Measurements from ENCODE around the gene MCU. TPM values are rescaled to one million over a fixed set of nuclear protein-coding genes. Genes with fewer than 3 reads are reported as not detected.
"Not testable (repeated sequence)": the region's sequence is repeated elsewhere in the genome, so short reads cannot be mapped to it uniquely, and the experiment has no call there.

Gene MCU
- total RNA-seq, 1 experiment from 2014 or later: 26.8 TPM

- Histone ChIP-seq H3K9me2 (ENCODE audit: insufficient read depth) (no peaks in the 10 kb centered on the region), H3K79me2 (ENCODE audit: insufficient read depth, low read length) (peaks cover 32% of the 10 kb centered on the region), H3K9me3 (ENCODE audit: control insufficient read depth in 1 of 2, insufficient read depth in 1 of 2, low read depth in 1 of 2, low read length in 2 of 2) (no peaks in the 10 kb centered on the region), H3K9ac (ENCODE audit: low read length) (no peak overlapping the region), H3K4me1 (ENCODE audit: control insufficient read depth in 1 of 2, insufficient read depth in 2 of 2, low read length in 2 of 2) (peaks cover 0 to 10% of the 10 kb centered on the region in 2 experiments; a peak in 3 of 4 replicates), H3K27me3 (ENCODE audit: insufficient read depth, low read length) (no peaks in the 10 kb centered on the region), H4K20me1 (ENCODE audit: insufficient read depth) (0 out of 2 replicates have a peak, but pooled peaks cover 3% of the 10 kb centered on the region), H3K4me2 (ENCODE audit: low read length) (no peak overlapping the region), H3K36me3 (ENCODE audit: control insufficient read depth in 1 of 2, insufficient read depth in 2 of 2, low read length in 2 of 2) (no peaks in the 10 kb centered on the region), H3K4me3 (replicated peaks in 1 of 2; ENCODE audit: low read depth in 1 of 2, low read length in 2 of 2) (no peak overlapping the region), H2AFZ (ENCODE audit: low read depth, low read length, poor library complexity, severe bottlenecking) (no peak overlapping the region), H3K27ac (ENCODE audit: low read depth, low read length) (no peak overlapping the region)
- no TSS peak for BruUV-seq (replicated peaks)
- intact Hi-C loops (cut with micrococcal nuclease): no loop called here
- RAD21 ChIA-PET (ENCODE audit: low non-redundant PET in 1 of 2, low total read pairs in 2 of 2, uncharacterized antibody in 2 of 2, unreplicated experiment in 2 of 2): no interaction called here
- no peak for ATAC-seq
- no peak for DNase-seq (ENCODE audit: low read depth, low spot score)
- CTCF ChIA-PET: no interaction called here
- TF ChIP-seq SRF (IDR thresholded peaks at IDR 0.05; ENCODE audit: low read depth): no peak
- TF ChIP-seq POLR2AphosphoS5 (IDR thresholded peaks at IDR 0.05; ENCODE audit: low read depth, low read length): no peak
- no peak for TF ChIP-seq RAD21 (IDR thresholded peaks at IDR 0.05; ENCODE audit: low read depth)
- TF ChIP-seq MAX (IDR thresholded peaks at IDR 0.05): no peak
- no peak for TF ChIP-seq SP1 (IDR thresholded peaks at IDR 0.05; ENCODE audit: low read depth)
- no peak for TF ChIP-seq ATF3 (IDR thresholded peaks at IDR 0.05)
- POLR2A ChIA-PET: no interaction called here
Observed at GRCh38 chr10:72736828-72737220, 44.9 kb downstream of the MCU start.

GRCh38 chr10:72737357-72737756 is 45.4 kb downstream of the MCU start:
- H3K36me3 ChIP-seq (ENCODE audit: control insufficient read depth in 1 of 2, insufficient read depth in 2 of 2, low read length in 2 of 2); POLR2A ChIA-PET; H3K9ac ChIP-seq (ENCODE audit: low read length); H3K4me2 ChIP-seq (ENCODE audit: low read length); RAD21 ChIA-PET (ENCODE audit: low non-redundant PET in 1 of 2, low total read pairs in 2 of 2, uncharacterized antibody in 2 of 2, unreplicated experiment in 2 of 2); H3K27me3 ChIP-seq (ENCODE audit: insufficient read depth, low read length); H3K4me3 ChIP-seq (replicated peaks in 1 of 2; ENCODE audit: low read depth in 1 of 2, low read length in 2 of 2); H3K4me1 ChIP-seq (ENCODE audit: control insufficient read depth in 1 of 2, insufficient read depth in 2 of 2, low read length in 2 of 2); H3K9me2 ChIP-seq (ENCODE audit: insufficient read depth); ATAC-seq; H3K9me3 ChIP-seq (ENCODE audit: control insufficient read depth in 1 of 2, insufficient read depth in 1 of 2, low read depth in 1 of 2, low read length in 2 of 2); H4K20me1 ChIP-seq (ENCODE audit: insufficient read depth); H2AFZ ChIP-seq (ENCODE audit: low read depth, low read length, poor library complexity, severe bottlenecking); H3K27ac ChIP-seq (ENCODE audit: low read depth, low read length); intact Hi-C loops (cut with micrococcal nuclease); DNase-seq (ENCODE audit: low read depth, low spot score); CTCF ChIA-PET; BruUV-seq (replicated peaks): not testable (repeated sequence)
- peaks cover 34% of the 10 kb centered on the region for H3K79me2 ChIP-seq (ENCODE audit: insufficient read depth, low read length)

Data from HCT116 (cell line).